ENCODE results near the gene GSX2. TPM values are rescaled to one million over a fixed set of nuclear protein-coding genes. Genes with fewer than 3 reads are reported as not detected.

Gene GSX2
- total and polyA plus RNA-seq, 10 of the 15 experiments (the other 5 are each of a cell fraction or from before 2014, with no cell fraction given), result 0.04 to 0.58 (median 0.50) TPM; not detected in 5

DNA sequence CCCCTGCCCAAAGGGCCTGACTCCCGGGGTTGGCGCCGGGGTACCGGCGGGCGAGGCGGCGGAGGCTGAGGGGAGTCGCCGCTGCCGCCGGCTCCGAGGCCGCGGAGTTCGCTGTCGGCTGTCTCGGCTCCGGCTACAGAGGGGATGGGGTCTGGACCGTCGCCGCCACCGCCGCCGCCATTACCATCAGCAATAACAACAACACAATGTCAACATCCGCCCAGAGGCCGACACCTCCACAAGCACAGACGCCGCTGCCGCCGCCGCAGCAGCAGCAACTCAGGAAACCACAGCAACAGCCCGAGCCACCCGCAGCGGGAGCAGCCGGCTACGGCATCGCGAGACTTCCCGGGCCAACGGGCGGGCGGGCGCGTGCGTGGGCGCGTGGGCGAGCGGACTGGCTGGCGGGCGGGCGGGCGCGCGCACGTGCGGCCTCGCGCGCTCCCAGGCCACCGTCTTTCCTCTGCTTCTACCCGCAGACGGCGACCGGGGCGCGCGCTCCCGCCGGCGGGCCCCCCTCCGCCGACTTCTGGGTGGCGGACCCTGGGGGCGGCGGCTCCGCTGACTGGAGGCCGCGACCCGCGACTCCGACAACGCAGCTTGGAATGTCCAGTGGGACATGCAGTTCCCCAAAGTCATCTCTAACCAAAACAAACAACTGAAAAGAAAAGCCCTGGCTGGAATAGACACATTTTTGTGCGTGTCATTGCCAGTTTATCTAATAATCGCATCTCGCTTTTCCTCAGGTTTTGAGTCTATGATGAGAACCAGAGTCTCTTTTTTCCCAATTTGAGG lies 35.4 kb upstream of the GSX2 start, which contains the start of gene CHIC2:
TSS of gene CHIC2 (minus strand) at position 289 of the 795 bp plus-strand sequence. CDS start 305 bp downstream, outside the sequence.
- peak within 1 kb of the TSS; percentile 68 for H3K27ac ChIP-seq (ENCODE audit: control insufficient read depth, insufficient read depth)
- under 1% methylated on average over 50 of the region's 87 CpGs for WGBS (ENCODE audit: insufficient coverage, insufficient replicate concordance, low lambda C conversion rate, missing lambda C conversion rate)
- no peaks in the 10 kb centered on the region for H4K20me1 ChIP-seq (ENCODE audit: control insufficient read depth, insufficient read depth)
- no peaks in the 10 kb centered on the region for H3K36me3 ChIP-seq (ENCODE audit: control insufficient read depth in 2 of 2, insufficient read depth in 2 of 2, low read length in 1 of 2)
- H3K4me2 ChIP-seq (ENCODE audit: control insufficient read depth, insufficient read depth), result peak within 1 kb of the TSS; percentile 78
- H3K9ac ChIP-seq (ENCODE audit: control insufficient read depth, insufficient read depth, low read length), result peak within 1 kb of the TSS; percentile 84
- no peaks in the 10 kb centered on the region for H3K4me1 ChIP-seq (ENCODE audit: control insufficient read depth, insufficient read depth, low read length)
- SMC1A ChIA-PET (ENCODE audit: uncharacterized antibody, unreplicated experiment), result interaction anchor here (1.2 kb wide), 1 partner anchor 135 kb away, joined by 4 read pairs; no protein-coding TSS in a partner anchor
- peak; percentile 92 for ATAC-seq
- H3K27me3 ChIP-seq (replicated peaks in 1 of 2; ENCODE audit: control insufficient read depth in 2 of 2, insufficient read depth in 2 of 2, low read length in 1 of 2), result no peaks in the 10 kb centered on the region
- POLR2A ChIA-PET, result interaction anchor here (0.6 kb wide), 1 partner anchor 10 kb away, joined by 3 read pairs; no protein-coding TSS in a partner anchor
- RAD21 ChIA-PET (ENCODE audit: unreplicated experiment), result no interaction called here
- H3K4me3 ChIP-seq, result peak within 1 kb of the TSS; percentile 91
- CTCF ChIA-PET, result no interaction called here
- peak; percentile 63 for DNase-seq (ENCODE audit: low read depth, low spot score)
- FAIRE-seq, result no peak
- in situ Hi-C loops (cut with MboI) (no loop called here), intact Hi-C loops (cut with micrococcal nuclease; ENCODE audit: unreplicated experiment) (loop anchor here (10.0 kb wide), 2 partner anchors 360 to 1350 kb away; no protein-coding TSS in a partner anchor)
- peak within 1 kb of the TSS; percentile 71 for H2AFZ ChIP-seq (ENCODE audit: control insufficient read depth, low read depth, low read length)
- H3K9me3 ChIP-seq (replicated peaks; ENCODE audit: control insufficient read depth, insufficient read depth, low read length), result no peaks in the 10 kb centered on the region
- no TSS peak for BruUV-seq (replicated peaks)
- peaks cover 43% of the 10 kb centered on the region for H3K79me2 ChIP-seq (ENCODE audit: control insufficient read depth, insufficient read depth, low read length)
- TF ChIP-seq NFYB (IDR thresholded peaks at IDR 0.05; ENCODE audit: insufficient read depth, low read depth, low read length) (0 out of 2 replicates have a peak, but pooled peaks have one; percentile 26), RELA (IDR thresholded peaks at IDR 0.05; ENCODE audit: borderline replicate concordance, partially characterized antibody) (peak; percentile 72), SMAD5 (IDR thresholded peaks at IDR 0.05; ENCODE audit: low read depth) (0 out of 2 replicates have a peak, but pooled peaks have one; percentile 29), HDAC2 (IDR thresholded peaks at IDR 0.05) (no peak), TARDBP (IDR thresholded peaks at IDR 0.05; ENCODE audit: borderline replicate concordance) (no peak), MYB (IDR thresholded peaks at IDR 0.05; ENCODE audit: borderline replicate concordance, low read depth, low read length) (no peak), ZNF274 (IDR thresholded peaks at IDR 0.05; ENCODE audit: insufficient read depth, insufficient read length) (no peak)
- TF ChIP-seq, protein P1, sequence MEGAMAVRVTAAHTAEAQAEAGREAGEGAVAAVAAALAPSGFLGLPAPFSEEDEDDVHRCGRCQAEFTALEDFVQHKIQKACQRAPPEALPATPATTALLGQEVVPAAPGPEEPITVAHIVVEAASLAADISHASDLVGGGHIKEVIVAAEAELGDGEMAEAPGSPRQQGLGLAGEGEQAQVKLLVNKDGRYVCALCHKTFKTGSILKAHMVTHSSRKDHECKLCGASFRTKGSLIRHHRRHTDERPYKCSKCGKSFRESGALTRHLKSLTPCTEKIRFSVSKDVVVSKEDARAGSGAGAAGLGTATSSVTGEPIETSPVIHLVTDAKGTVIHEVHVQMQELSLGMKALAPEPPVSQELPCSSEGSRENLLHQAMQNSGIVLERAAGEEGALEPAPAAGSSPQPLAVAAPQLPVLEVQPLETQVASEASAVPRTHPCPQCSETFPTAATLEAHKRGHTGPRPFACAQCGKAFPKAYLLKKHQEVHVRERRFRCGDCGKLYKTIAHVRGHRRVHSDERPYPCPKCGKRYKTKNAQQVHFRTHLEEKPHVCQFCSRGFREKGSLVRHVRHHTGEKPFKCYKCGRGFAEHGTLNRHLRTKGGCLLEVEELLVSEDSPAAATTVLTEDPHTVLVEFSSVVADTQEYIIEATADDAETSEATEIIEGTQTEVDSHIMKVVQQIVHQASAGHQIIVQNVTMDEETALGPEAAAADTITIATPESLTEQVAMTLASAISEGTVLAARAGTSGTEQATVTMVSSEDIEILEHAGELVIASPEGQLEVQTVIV (IDR thresholded peaks at IDR 0.05; ENCODE audit: borderline replicate concordance, partially characterized antibody), result no peak
- TF ChIP-seq, protein P2, sequence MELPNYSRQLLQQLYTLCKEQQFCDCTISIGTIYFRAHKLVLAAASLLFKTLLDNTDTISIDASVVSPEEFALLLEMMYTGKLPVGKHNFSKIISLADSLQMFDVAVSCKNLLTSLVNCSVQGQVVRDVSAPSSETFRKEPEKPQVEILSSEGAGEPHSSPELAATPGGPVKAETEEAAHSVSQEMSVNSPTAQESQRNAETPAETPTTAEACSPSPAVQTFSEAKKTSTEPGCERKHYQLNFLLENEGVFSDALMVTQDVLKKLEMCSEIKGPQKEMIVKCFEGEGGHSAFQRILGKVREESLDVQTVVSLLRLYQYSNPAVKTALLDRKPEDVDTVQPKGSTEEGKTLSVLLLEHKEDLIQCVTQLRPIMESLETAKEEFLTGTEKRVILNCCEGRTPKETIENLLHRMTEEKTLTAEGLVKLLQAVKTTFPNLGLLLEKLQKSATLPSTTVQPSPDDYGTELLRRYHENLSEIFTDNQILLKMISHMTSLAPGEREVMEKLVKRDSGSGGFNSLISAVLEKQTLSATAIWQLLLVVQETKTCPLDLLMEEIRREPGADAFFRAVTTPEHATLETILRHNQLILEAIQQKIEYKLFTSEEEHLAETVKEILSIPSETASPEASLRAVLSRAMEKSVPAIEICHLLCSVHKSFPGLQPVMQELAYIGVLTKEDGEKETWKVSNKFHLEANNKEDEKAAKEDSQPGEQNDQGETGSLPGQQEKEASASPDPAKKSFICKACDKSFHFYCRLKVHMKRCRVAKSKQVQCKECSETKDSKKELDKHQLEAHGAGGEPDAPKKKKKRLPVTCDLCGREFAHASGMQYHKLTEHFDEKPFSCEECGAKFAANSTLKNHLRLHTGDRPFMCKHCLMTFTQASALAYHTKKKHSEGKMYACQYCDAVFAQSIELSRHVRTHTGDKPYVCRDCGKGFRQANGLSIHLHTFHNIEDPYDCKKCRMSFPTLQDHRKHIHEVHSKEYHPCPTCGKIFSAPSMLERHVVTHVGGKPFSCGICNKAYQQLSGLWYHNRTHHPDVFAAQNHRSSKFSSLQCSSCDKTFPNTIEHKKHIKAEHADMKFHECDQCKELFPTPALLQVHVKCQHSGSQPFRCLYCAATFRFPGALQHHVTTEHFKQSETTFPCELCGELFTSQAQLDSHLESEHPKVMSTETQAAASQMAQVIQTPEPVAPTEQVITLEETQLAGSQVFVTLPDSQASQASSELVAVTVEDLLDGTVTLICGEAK (IDR thresholded peaks at IDR 0.05; ENCODE audit: borderline replicate concordance), result no peak; the same call in 1 of the 2 replicates
- TF ChIP-seq, protein P3, sequence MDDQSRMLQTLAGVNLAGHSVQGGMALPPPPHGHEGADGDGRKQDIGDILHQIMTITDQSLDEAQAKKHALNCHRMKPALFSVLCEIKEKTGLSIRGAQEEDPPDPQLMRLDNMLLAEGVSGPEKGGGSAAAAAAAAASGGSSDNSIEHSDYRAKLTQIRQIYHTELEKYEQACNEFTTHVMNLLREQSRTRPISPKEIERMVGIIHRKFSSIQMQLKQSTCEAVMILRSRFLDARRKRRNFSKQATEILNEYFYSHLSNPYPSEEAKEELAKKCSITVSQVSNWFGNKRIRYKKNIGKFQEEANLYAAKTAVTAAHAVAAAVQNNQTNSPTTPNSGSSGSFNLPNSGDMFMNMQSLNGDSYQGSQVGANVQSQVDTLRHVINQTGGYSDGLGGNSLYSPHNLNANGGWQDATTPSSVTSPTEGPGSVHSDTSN (IDR thresholded peaks at IDR 0.05; ENCODE audit: insufficient replicate concordance, low read depth, low read length), result no peak
- TF ChIP-seq, protein P4, sequence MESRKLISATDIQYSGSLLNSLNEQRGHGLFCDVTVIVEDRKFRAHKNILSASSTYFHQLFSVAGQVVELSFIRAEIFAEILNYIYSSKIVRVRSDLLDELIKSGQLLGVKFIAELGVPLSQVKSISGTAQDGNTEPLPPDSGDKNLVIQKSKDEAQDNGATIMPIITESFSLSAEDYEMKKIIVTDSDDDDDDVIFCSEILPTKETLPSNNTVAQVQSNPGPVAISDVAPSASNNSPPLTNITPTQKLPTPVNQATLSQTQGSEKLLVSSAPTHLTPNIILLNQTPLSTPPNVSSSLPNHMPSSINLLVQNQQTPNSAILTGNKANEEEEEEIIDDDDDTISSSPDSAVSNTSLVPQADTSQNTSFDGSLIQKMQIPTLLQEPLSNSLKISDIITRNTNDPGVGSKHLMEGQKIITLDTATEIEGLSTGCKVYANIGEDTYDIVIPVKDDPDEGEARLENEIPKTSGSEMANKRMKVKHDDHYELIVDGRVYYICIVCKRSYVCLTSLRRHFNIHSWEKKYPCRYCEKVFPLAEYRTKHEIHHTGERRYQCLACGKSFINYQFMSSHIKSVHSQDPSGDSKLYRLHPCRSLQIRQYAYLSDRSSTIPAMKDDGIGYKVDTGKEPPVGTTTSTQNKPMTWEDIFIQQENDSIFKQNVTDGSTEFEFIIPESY (IDR thresholded peaks at IDR 0.05), result no peak
